GM13977 (cell line): Measurements from ENCODE around the gene PRDX3.
"Not testable (repeated sequence)": the region's sequence is repeated elsewhere in the genome, so short reads cannot be mapped to it uniquely, and the experiment has no call there.

Source experiments
- DNase-seq: peaks from one replicate; pipeline ENCODE4 v3.0.0; 2012; ENCODE audit warnings: low spot score
- CTCF ChIP-seq: IDR thresholded peaks from 2 replicates; pipeline ENCODE4 v1.5.1; 2012; ENCODE audit warnings: mild to moderate bottlenecking, control low read depth; ENCODE audit not compliant: insufficient read depth; ENCODE audit errors: extremely low read depth, missing control alignments
- in situ Hi-C: fragments of 300-500 bp; cut with MboI; formaldehyde crosslinking; loops from one replicate; pipeline ENCODE4 v1.12.0; 2022; ENCODE audit warnings: low sequenced_read_pairs, low pct_unique_long_range_greater_than_20kb, mixed read lengths, inconsistent platforms; ENCODE audit not compliant: unreplicated experiment

The PRDX3 gene

GRCh38 chr10:119153661-119154060, 25.0 kb downstream of the PRDX3 start:
- in situ Hi-C loops, result no loop called here
- no peak for DNase-seq
- no peak for TF ChIP-seq CTCF

- in situ Hi-C loops, result no loop called here
- TF ChIP-seq CTCF, result no peak
- no peak for DNase-seq
These were observed 25.6 kb downstream of the PRDX3 start for GRCh38 chr10:119153041-119153440.

GRCh38 chr10:119151601-119152000, 27.0 kb downstream of the PRDX3 start:
- in situ Hi-C loops, DNase-seq: not testable (repeated sequence)

GRCh38 chr10:119149729-119150128, 28.9 kb downstream of the PRDX3 start:
- DNase-seq, result no peak
- in situ Hi-C loops, result no loop called here
- TF ChIP-seq CTCF, result peak; percentile 18

- in situ Hi-C loops, result no loop called here
- no peak for TF ChIP-seq CTCF
- no peak for DNase-seq
These were observed 29.5 kb downstream of the PRDX3 start for GRCh38 chr10:119149157-119149556.

- TF ChIP-seq CTCF, result no peak
- in situ Hi-C loops, result no loop called here
- DNase-seq, result no peak
These were observed 35.0 kb downstream of the PRDX3 start for GRCh38 chr10:119143657-119144056.

- in situ Hi-C loops, result no loop called here
- TF ChIP-seq CTCF, result no peak
- DNase-seq, result no peak
These were observed 37.9 kb downstream of the PRDX3 start for GRCh38 chr10:119140603-119141245.
